GM12874 (cell line): ENCODE data around the gene PRKAR1B.

Experiments
- TF ChIP-seq, protein P1 (sequence below): IDR thresholded peaks from 2 replicates; pipeline ENCODE4 v1.5.1; 2011; ENCODE audit warnings: low read depth, mild to moderate bottlenecking, control low read depth, low read length, moderate library complexity; ENCODE audit not compliant: insufficient read depth

Gene PRKAR1B

DNA sequence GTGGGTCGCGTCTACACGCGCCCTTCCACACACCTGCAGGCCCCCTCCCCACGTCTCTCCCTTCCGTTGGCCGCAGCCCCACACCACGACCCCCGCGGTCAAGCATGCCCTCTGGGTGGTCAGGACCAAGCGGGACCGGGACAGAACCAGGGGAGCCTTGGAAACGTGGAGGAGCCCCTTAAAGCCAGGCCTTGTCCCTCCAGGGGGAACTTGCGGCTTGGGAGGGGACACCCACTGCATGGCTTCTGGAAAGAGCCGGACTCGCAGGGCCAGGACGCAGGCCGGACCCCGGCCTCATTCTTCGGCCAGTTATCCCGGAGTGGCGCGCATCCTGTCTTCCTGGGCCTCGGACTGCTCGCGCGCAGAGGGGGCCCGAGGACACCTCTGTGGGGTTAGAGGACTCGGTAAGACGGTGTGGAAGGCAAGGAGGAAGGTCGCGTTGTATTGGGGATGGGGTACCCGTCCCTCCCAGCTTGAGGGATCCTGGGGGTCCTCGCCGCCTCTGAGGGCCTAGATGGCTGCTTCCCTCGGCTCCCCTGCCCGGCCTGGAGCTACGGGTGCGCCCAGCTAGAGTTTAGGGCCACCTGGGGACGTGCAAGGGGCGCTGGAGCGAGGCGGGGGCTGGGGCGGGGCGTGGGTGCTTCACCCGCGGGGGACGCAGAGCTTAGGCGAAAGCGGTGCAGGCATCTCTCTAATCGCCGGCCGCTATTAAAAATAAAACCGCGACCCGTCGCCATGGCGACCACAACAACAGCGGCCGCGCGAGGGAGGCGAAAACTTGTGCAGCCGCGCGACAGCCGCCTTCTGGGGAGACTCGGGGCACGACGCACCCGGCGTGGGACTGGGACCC lies 205.6 kb downstream of the PRKAR1B start:
- TF ChIP-seq, protein P1, sequence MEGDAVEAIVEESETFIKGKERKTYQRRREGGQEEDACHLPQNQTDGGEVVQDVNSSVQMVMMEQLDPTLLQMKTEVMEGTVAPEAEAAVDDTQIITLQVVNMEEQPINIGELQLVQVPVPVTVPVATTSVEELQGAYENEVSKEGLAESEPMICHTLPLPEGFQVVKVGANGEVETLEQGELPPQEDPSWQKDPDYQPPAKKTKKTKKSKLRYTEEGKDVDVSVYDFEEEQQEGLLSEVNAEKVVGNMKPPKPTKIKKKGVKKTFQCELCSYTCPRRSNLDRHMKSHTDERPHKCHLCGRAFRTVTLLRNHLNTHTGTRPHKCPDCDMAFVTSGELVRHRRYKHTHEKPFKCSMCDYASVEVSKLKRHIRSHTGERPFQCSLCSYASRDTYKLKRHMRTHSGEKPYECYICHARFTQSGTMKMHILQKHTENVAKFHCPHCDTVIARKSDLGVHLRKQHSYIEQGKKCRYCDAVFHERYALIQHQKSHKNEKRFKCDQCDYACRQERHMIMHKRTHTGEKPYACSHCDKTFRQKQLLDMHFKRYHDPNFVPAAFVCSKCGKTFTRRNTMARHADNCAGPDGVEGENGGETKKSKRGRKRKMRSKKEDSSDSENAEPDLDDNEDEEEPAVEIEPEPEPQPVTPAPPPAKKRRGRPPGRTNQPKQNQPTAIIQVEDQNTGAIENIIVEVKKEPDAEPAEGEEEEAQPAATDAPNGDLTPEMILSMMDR, result no peak

DNA sequence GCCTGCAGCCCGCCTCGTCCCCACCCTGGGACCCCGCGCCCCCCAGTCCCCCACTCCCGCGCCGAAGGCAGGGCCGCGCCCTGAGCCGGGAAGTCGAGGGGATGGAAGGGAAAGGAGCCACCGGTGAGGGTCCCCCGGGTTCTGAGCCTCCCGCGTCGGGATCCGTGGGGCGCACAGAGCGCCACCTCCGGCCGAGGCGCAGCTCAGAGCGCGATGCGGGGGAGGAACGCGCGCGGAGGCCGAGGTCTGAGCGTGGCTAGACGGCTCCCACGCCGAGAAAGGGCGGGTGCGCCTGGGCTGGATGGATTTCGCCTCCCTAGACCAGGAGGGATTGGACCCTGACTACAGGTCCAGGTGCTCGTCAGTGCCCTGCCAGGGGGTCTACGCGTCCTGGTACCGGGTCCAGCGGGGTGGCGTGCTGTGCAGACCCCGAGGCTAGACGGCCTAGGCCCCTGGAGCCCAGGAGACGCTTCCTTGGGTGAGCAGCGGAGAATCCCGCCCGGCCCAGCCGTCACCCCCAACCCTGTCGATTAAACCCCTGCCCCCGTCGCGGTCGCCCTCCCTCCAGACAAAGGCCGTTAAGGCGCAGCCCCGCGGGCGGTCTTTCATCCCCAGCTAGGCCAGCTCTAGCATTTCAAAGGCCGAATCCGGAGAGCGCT lies 206.4 kb downstream of the PRKAR1B start:
- TF ChIP-seq, protein P1, result peak; percentile 30

DNA sequence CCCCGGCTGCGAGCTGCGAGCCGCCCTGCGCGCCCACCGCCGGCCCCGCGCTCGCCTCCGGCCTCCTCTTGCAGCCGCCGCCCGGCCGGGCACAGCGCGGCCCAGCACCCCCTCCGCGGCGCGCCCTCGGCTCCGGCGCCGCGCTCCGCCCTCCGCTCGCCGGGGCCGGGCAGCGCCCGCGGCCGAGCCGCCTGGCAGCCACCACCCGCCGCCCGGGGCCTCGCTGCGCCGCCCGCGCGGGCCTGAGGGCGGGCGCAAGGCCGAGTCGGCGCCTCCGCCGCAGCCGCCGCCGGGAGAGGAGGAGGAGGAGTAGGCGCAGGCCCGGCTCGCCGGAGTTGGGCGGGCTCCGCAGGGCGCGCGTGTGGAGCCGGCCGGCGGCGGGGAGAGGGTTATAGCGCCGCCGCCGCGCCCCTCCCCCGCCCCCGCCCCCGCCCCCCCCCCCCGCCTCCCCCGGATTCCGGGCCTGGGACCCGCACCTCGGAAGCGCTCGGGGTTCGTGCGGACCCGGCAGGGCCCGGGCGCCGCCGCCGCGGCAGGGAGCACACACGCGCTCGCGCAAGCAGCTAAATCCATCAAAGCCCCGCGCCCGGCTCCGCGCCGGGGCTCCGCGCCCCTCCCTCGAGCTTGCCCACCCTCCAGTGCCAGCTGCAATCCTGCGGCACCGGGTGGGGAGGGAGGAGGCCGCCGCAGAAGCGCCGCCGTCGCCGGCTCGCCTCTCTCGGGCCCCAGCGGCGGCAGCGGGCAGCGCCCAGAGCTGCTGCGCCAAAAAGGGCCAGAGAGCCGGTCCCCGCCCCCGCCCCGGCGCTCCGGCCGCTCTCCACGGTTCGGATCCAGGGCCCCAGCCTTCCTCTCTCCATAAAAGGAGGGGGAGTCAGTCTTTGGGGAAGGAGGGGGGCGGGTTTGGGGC lies 207.3 kb downstream of the PRKAR1B start, which contains the start of gene PDGFA:
Gene PDGFA (minus strand): TSS at position 363 of the 907 bp plus-strand sequence. CDS start 845 bp downstream, outside the sequence.
- TF ChIP-seq, protein P1, result no peak

DNA sequence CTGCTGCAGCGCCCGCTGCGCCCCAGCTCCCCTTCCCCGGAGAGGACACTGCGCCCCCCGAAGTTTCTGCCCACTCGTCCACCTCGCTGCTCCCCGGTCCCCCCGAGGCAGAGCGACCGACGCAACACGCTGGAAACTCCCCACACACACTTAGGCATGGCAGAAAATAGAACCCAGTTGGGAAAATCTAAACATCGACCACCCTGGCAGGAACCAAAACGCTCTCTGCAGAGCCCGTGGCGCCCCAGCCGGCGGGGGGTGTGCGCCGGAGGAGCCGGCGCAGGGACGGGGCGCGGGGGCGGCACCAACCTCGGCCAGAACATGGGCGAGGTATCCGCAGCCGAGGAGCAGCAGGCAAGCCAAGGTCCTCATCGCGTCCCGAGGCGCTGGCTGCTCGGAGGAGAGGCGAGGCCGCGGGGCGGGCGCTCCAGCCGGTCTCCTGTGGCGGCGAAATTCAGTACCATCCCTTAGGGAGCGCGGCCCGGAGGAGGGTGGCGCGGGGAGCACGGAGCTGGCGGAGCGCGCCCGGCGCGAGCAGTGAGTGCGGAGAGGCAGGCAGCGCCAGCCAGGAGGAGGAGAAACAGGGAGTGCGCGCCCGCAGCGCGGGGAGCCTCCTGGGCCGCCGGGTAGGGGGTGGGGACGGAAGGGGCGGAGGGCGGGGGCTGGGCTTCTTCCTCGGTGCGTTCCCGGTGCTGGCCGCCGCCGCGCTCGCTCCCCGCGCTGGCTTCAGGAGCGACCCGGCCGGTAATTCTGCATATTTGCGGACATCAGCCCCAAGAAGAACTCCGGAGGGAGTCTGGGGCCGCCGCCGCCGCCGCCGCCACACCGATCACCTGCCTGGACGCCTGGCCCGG lies 208.2 kb downstream of the PRKAR1B start:
- TF ChIP-seq, protein P1, result no peak

DNA sequence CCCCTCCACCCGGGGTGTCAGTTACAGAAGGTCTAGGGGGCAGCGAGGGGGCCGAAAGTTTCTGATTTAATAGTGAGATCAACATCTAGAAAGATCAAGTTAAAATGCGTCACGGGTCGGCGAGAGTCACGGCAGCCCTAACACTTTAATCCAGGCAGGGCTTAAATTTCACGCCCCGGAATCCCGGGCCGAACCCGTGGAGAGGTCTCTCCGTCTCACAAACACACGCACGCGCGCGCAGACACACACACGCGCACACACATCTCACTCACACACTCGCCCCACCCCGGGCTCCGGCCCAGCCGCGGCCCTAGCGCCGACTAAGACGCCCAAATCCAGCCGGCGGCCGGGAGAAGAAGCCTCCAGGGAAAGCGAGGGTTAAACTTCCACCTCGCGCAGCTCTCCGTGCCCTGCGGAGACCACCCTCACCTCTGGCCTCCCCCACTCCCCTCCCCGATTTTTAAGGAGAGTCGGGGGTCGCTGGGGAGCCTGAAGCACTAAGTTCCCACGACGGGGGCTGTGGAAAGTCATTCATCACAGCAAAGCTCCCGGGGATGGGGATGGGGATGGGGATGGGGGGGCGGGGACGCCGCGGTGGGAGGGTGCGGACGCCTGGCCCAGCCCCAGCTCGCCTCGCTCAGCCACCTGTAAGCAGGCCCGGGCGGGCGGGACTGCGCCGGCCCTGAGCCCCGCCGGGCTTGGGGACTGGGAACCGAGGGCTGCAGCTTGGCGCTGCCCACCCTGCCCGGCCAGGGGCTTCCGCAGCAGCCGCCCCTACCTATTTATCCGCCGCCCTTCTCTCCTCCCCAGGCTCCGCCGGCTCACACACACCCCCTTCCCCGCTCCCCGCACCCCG lies 209.1 kb downstream of the PRKAR1B start:
- TF ChIP-seq, protein P1, result no peak
